ENCODE data around the gene OLFM2.
"Not testable (repeated sequence)": the region's sequence is repeated elsewhere in the genome, so short reads cannot be mapped to it uniquely, and the experiment has no call there.

GRCh38 chr19:9843626-9844273 lies 92.6 kb downstream of the OLFM2 start:
- not testable (repeated sequence) for TF ChIP-seq ZNF274 (IDR thresholded peaks at IDR 0.05; ENCODE audit: low read depth, low read length); SUZ12 (IDR thresholded peaks at IDR 0.05; ENCODE audit: extremely low read depth, insufficient read depth, insufficient read length); YY1 (IDR thresholded peaks at IDR 0.05; ENCODE audit: insufficient read depth, insufficient read length)
